ENCODE results near the gene MLKL. TPM values are rescaled to one million over a fixed set of nuclear protein-coding genes. Genes with fewer than 3 reads are reported as not detected.

The MLKL gene
- total RNA-seq, 2 donors from 2014 or later = 25.6 to 35.6 TPM

DNA sequence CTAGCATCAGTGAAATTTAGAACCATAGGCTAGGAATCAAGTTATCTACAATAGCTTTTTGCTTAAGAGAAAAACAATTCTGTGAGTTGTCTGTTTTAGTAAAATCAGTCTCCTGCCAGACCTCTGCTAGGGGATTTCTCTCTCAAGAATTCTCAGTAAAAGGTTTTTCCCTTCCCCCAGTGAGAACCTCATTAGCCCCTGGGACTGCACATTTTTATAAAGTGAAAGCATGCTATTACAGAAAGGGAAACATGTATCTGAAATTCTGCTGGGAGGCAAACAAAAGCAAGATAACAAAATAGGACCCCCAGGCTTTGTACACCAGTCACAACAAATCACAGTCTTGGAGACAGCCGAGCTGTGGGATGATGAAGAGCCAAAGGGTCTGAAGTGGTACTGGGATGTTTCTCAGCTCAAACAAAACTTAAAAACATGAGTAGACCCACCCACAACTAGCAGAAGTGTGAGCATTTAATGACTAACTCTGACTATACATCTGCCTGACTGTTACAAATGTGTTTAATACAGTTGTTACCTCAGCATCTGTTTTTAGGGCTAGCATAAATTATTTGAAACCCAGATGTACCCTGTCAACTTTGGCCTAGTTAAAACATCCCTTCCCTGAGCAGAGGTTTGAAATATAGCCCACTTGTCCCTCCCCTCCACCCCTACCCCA, 73.8 kb downstream of the MLKL start:
- peak; percentile 93 for ATAC-seq (replicated peaks)
- H3K27me3 Mint-ChIP-seq = no peaks in the 10 kb centered on the region
- peaks cover 26% of the 10 kb centered on the region for H3K4me1 Mint-ChIP-seq
- H3K9me3 Mint-ChIP-seq = no peaks in the 10 kb centered on the region
- H3K4me3 Mint-ChIP-seq = peak overlapping the region; percentile 56
- peak overlapping the region; percentile 91 for H3K27ac Mint-ChIP-seq
- H3K36me3 Mint-ChIP-seq (ENCODE audit: low read depth) = peaks cover 100% of the 10 kb centered on the region

DNA sequence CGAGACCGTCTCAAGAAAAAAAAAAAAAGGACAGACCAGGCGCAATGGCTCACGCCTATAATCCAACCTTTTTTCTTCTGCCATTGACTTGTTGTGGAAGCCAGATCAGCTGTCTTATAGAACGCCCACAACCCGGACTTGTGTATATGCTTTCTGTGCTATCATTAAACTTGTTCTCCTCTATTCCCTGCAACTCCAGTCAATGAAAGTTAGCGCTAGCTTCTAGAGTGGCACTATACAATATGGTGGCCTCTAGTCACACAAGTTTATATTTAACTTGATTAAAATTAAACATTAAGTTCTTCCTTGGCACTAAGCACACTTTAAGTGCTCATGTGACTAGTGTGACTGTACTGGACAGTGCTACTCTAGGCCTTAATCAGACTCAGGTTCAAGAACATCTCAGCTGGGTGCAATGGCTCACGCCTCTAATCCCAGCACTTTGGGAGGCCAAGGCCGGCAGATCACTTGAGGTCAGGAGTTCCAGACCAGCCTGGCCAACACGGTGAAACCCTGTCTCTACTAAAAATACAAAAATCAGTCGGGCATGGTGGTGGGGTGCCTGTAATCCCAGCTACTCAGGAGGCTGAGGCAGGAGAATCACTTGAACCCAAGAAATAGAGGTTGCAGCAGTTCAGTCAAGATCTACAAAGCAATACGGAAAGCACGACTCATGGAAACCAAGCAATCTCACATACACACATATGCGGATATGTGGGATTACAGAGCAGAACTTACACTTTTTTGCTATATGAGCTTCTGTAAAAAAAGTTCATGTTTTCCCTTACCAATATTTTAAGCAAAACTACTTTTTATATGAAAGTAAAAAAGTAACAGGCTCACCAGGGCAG, 74.9 kb downstream of the MLKL start:
- H3K4me3 Mint-ChIP-seq = peak overlapping the region; percentile 56
- peaks cover 26% of the 10 kb centered on the region for H3K4me1 Mint-ChIP-seq
- no peaks in the 10 kb centered on the region for H3K9me3 Mint-ChIP-seq
- no peaks in the 10 kb centered on the region for H3K27me3 Mint-ChIP-seq
- peak overlapping the region; percentile 91 for H3K27ac Mint-ChIP-seq
- peaks cover 100% of the 10 kb centered on the region for H3K36me3 Mint-ChIP-seq (ENCODE audit: low read depth)
- peak; percentile 31 for ATAC-seq (replicated peaks)

GRCh38 chr16:74623839-74624235, 76.8 kb downstream of the MLKL start:
- no peak for ATAC-seq (replicated peaks)
- Mint-ChIP-seq H3K27ac (no peak overlapping the region), H3K4me1 (peaks cover 23% of the 10 kb centered on the region), H3K36me3 (ENCODE audit: low read depth) (peaks cover 98% of the 10 kb centered on the region), H3K9me3 (no peaks in the 10 kb centered on the region), H3K27me3 (no peaks in the 10 kb centered on the region), H3K4me3 (no peak overlapping the region)

DNA sequence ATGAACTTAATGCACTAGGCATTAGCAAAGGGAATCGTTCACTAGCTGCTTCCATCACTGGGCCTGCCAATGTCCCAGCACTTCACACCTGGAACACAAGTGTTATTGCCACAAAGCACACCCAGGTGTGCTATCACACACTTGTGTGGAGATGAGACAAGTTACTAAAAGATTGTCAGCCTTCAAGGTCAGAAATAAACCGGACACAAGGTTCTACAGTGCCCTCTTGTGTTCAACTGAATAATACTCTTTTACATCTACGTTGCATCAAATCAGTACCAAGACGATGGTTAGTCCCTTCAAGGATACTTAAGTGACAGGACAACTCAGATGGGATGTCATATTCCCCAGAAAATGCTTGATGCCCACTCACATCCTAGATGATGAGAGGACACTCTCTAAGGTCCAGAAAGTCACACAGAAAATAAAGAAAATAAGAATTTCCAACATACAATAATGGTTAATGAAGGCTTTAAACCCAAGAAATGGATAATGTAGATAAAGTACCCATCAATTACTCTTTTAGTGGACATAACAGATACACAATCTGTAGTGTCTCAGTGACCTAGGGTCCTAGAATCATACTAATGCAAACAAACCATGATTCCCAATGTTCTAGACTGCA, 77.3 kb downstream of the MLKL start:
- Mint-ChIP-seq H3K27ac (no peak overlapping the region), H3K27me3 (no peaks in the 10 kb centered on the region), H3K36me3 (ENCODE audit: low read depth) (peaks cover 93% of the 10 kb centered on the region), H3K4me3 (no peak overlapping the region), H3K9me3 (no peaks in the 10 kb centered on the region), H3K4me1 (peaks cover 19% of the 10 kb centered on the region)
- no peak for ATAC-seq (replicated peaks)

DNA sequence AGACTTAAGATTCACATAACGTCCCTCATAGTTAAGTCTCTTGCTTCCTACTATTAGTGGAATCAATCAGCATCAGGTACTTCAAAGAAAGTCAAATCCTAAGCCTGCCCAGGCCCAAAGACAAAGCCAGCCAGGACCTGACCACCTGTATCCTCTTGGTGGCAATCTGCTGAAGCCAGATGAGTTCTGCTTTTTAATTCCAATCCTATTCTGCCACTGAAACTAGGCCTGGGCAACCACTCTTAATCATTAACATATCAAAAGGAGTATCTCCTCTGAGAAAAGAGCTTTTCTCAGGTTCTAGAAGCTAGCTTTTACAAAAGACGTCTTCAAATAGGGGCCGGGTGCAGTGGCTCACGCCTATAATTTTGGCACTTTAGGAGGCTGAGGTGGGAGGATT, 78.7 kb downstream of the MLKL start:
- Mint-ChIP-seq H3K4me3 (no peak overlapping the region), H3K27ac (no peak overlapping the region), H3K4me1 (peaks cover 16% of the 10 kb centered on the region), H3K27me3 (no peaks in the 10 kb centered on the region), H3K9me3 (no peaks in the 10 kb centered on the region), H3K36me3 (ENCODE audit: low read depth) (peaks cover 79% of the 10 kb centered on the region)
- ATAC-seq (replicated peaks) = no peak

Other genes with a start within 250 kb of the MLKL start
- 10 to 100 TPM; 62.6 to 74.1 TPM for gene GLG1, start 93.7 kb downstream of the MLKL start, total RNA-seq
- gene RFWD3, start 34.0 kb downstream of the MLKL start, total RNA-seq = 100 to 1,000 TPM in 1 of 2 donors, 10 to 100 TPM in 1; 71.5 to 109 TPM
- under 1 TPM in 1 of 2 donors, not detected in 1; 0.19 TPM for gene FA2H, start 74.0 kb upstream of the MLKL start, total RNA-seq

All from activated T-helper 17 cell treated with anti-CD3 and anti-CD28 coated beads, Interleukin-2, amount 50 U/mL, for 72 hours (primary cell).